LNCaP clone FGC (cell line): Measurements from ENCODE around the gene RGS6.
A peak's percentile ranks its signal among the peaks of the same experiment; 100 is the strongest.

Source experiments
- DNase-seq: peaks from one replicate; pipeline ENCODE4 v3.0.0-alpha.2; 2011; ENCODE audit warnings: low read depth
- H3K4me3 ChIP-seq: 2 replicates; pipeline ENCODE4 v1.5.1; 2011; ENCODE audit warnings: mild to moderate bottlenecking, low read depth, low read length, control low read depth
- TF ChIP-seq, protein P1 (sequence below): IDR thresholded peaks from 2 replicates; pipeline ENCODE4 v1.5.1; 2012; ENCODE audit warnings: mild to moderate bottlenecking; ENCODE audit not compliant: control insufficient read depth, insufficient read depth; ENCODE audit errors: extremely low read depth

The RGS6 gene

GRCh38 chr14:71966528-71966927 lies 34.3 kb downstream of the RGS6 start:
- no peak overlapping the region for H3K4me3 ChIP-seq
- TF ChIP-seq, protein P1, sequence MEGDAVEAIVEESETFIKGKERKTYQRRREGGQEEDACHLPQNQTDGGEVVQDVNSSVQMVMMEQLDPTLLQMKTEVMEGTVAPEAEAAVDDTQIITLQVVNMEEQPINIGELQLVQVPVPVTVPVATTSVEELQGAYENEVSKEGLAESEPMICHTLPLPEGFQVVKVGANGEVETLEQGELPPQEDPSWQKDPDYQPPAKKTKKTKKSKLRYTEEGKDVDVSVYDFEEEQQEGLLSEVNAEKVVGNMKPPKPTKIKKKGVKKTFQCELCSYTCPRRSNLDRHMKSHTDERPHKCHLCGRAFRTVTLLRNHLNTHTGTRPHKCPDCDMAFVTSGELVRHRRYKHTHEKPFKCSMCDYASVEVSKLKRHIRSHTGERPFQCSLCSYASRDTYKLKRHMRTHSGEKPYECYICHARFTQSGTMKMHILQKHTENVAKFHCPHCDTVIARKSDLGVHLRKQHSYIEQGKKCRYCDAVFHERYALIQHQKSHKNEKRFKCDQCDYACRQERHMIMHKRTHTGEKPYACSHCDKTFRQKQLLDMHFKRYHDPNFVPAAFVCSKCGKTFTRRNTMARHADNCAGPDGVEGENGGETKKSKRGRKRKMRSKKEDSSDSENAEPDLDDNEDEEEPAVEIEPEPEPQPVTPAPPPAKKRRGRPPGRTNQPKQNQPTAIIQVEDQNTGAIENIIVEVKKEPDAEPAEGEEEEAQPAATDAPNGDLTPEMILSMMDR, result no peak
- no peak for DNase-seq

DNA sequence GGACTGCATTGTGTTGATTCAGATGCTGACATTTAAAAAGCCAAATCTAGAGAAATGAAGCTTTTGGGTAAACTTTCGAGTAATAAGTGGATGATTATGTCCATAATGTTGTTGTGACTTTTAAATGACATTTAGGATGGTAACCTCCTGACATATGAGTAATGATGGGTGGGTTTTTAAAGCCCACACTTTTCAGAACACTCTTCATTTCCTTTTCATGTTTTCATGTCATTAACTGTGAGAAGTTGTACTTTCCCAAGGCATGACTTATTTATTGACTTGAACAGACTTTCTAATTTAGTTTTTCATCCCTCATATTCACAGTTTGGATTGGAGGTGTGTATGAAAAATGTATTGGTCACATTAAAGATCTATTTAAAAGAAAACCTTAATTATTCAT lies 35.5 kb downstream of the RGS6 start:
- TF ChIP-seq, protein P1, result no peak
- DNase-seq, result no peak
- no peak overlapping the region for H3K4me3 ChIP-seq

DNA sequence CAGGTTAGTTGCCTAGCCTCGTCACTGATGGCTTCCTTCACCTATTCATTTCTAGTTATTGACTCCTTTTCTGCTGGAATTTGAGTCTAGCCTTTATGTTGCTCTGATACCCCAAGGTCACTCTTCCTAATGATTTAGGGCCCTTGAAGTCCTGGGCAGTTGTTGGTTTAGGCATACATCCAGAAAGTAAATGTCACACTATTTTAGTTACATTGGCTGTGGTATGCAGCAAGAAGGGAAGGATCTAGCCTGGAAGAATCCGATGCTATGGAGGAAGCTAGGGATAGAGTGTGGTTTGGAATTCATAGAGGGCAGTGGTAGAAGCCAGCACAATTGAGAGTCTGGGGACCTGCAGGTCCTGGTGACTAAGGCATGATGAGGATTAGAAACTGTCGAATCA lies 38.0 kb downstream of the RGS6 start:
- no peak for DNase-seq
- H3K4me3 ChIP-seq, result no peak overlapping the region
- TF ChIP-seq, protein P1, result no peak

DNA sequence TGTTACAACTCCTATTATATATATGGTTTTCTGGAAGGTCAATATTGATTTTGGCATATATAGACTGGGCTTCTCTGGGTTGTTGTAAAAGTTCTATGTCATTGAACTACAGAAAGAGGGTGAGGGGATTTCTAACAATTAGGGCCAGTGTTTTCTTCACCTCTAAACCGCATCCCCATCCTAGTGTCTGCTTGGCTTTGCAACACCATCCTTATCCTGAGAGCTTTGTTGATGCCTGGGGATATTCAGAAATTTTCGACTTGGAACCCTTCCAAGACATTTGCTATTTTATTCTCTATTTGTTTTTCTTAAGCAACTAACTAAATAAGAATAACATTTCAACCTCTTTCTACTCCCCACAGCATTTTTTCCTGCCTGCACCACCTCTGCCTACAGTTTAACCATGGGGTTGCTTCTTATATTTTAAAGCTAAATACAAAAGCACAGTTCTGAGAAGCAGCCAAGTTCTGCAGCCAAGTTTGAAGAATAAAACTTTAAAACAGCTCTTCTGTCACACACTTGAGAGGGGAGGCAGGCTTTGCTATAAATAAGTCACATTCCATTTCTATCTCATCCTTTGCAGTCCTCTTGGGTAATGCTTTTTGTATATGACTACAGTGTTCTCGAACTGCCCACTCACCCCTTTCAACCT lies 53.4 kb downstream of the RGS6 start:
- H3K4me3 ChIP-seq, result no peak overlapping the region
- TF ChIP-seq, protein P1, result no peak
- DNase-seq, result peak; percentile 21

DNA sequence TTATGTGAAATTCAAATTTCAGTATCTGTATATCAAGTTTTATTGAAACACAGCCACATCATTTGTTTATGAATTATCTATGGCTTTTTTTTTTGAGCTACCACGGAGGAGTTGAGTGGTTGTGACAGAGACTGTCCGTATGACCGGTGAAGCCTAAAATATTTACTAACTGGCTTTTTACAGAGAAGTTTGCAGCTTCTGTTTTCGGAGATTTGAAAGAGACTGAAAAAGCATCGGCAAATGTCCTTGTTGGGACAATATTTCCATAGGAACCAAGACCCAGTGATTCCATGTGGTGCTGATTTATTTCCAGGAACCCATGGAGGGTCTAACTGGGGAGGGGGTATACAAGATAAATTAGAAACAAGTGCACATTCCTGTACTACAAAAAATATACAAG lies 56.2 kb downstream of the RGS6 start:
- TF ChIP-seq, protein P1, result no peak
- no peak overlapping the region for H3K4me3 ChIP-seq
- no peak for DNase-seq

GRCh38 chr14:71988939-71989338 lies 56.7 kb downstream of the RGS6 start:
- TF ChIP-seq, protein P1, result no peak
- H3K4me3 ChIP-seq, result no peak overlapping the region
- DNase-seq, result no peak

DNA sequence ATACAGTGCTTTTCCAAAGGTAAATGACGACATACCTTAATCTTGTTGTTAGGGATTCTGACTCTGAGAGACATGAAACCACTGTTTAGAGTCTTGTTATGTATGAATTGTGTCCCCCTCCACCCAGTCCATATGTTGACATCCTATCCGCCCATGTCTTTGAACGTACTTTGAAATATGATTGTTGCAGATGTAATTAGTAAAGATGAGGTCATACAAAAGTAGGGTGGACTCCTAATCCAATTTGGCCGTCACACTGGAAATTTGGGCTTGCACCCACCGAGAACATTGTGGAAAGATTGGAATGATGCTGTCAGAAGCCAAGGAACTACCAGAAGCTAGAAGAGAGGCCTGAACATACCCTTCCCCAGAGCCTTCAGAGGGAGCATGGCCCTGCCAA lies 62.2 kb downstream of the RGS6 start:
- TF ChIP-seq, protein P1, result no peak
- no peak for DNase-seq
- H3K4me3 ChIP-seq, result no peak overlapping the region
